Hematopoietic multipotent progenitor cell treated with erythropoietin and hydrocortisone succinate and interleukin-3 and kit ligand, for 8 days (in vitro differentiated cells): ENCODE measurements around the gene IL6.
"Not testable (repeated sequence)": the region's sequence is repeated elsewhere in the genome, so short reads cannot be mapped to it uniquely, and the experiment has no call there.

ENCODE experiments used
- DNase-seq: peaks from one replicate; pipeline ENCODE4 v3.0.0-alpha.2; 2015

Gene IL6

DNA sequence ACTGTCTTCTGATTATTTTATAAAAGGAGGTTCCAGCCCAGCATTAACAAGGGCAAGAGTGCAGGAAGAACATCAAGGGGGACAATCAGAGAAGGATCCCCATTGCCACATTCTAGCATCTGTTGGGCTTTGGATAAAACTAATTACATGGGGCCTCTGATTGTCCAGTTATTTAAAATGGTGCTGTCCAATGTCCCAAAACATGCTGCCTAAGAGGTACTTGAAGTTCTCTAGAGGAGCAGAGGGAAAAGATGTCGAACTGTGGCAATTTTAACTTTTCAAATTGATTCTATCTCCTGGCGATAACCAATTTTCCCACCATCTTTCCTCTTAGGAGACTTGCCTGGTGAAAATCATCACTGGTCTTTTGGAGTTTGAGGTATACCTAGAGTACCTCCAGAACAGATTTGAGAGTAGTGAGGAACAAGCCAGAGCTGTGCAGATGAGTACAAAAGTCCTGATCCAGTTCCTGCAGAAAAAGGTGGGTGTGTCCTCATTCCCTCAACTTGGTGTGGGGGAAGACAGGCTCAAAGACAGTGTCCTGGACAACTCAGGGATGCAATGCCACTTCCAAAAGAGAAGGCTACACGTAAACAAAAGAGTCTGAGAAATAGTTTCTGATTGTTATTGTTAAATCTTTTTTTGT is 2.3 kb downstream of the IL6 start:
- DNase-seq: no peak

DNA sequence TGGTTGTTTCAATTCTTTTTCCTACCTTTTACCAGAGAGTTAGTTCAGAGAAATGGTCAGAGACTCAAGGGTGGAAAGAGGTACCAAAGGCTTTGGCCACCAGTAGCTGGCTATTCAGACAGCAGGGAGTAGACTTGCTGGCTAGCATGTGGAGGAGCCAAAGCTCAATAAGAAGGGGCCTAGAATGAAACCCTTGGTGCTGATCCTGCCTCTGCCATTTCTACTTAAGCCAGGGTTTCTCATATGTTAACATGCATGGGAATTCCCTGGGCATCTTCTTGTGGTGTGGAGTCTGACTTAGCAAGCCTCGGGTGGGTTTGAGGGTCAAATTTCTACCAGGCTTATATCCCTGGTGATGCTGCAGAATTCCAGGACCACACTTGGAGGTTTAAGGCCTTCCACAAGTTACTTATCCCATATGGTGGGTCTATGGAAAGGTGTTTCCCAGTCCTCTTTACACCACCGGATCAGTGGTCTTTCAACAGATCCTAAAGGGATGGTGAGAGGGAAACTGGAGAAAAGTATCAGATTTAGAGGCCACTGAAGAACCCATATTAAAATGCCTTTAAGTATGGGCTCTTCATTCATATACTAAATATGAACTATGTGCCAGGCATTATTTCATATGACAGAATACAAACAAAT is 3.2 kb downstream of the IL6 start:
- no peak for DNase-seq

DNA sequence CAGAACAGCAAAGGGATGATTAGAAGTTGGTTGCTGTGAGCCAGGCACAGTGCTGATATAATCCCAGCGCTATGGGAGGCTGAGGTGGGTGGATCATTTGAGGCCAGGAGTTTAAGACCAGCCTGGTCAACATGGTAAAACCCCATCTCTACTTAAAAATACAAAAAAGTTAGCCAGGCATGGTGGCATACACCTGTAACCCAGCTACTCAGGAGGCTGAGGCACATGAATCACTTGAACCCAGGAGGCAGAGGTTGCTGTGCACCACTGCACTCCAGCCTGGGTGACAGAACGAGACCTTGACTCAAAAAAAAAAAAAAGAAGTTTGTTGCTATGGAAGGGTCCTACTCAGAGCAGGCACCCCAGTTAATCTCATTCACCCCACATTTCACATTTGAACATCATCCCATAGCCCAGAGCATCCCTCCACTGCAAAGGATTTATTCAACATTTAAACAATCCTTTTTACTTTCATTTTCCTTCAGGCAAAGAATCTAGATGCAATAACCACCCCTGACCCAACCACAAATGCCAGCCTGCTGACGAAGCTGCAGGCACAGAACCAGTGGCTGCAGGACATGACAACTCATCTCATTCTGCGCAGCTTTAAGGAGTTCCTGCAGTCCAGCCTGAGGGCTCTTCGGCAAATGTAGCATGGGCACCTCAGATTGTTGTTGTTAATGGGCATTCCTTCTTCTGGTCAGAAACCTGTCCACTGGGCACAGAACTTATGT is 4.1 kb downstream of the IL6 start:
- no peak for DNase-seq

DNA sequence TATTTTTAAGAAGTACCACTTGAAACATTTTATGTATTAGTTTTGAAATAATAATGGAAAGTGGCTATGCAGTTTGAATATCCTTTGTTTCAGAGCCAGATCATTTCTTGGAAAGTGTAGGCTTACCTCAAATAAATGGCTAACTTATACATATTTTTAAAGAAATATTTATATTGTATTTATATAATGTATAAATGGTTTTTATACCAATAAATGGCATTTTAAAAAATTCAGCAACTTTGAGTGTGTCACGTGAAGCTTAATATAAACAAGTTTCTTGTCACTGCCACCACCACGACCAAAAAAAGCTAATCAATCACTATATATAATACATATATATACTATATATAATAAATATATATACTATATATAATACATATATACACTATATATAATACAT is 4.8 kb downstream of the IL6 start:
- DNase-seq: no peak

DNA sequence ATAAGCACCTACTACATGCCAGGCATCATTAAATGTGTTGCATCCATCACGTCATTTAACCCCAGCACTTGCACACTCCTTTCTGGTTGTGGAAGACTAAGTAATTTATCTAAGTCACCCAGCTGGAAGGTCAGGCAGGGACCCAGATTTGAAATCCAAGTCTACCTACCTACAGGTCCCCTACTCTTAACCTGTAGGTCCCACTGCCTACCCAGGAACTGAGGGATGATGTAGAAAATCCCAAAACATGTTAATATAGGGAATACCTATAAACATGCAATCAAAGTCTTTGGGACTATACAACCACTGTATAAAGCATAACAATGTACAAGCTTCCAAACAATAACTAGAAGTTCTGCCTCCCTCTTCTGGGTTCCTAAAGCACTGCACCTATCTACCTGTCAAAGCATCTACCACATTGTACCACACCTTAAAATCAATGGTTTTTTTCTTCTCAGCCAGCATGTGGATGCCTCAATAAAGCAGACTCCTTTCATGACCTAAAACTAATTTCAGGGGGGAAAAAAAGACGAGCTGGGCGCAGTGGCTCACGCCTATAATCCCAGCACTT is 5.6 kb downstream of the IL6 start:
- no peak for DNase-seq

DNA sequence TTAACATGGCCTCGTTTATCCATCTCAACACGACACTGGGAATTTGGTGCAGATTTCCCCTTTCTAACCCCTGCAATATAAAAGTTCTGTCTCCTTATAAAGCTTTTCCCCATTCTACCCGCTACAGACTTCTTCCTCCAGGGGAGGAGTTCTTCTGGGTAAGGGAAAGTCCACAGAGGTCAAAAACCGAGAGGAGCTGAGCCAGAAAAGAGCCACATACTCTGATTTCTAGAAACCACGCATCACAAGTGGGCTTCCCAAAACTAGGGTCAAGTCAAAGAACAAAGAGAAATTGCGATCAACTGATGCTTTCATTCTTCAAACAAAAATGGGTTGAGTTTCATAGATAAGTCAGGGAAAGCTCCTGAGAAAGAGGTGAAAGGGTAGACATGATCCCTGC is 6.8 kb downstream of the IL6 start:
- DNase-seq: no peak

DNA sequence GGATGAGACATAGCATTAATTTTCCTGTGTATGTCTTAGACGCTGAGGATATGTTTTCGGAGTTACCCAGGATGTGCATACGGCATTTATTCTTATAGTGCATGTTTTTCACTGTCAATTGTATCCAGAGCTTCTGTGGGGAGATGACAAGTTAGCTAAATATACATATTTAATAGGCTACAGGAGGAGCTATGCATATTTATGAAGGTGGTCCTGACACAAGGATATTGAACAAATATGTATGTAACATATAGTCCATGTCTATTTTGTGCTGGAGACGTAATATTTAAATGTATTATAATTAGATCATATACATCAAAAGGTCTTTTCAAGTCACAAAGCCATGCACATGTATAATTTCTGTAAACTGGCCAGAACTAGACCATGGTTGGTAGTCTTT is 16.0 kb downstream of the IL6 start:
- no peak for DNase-seq

DNA sequence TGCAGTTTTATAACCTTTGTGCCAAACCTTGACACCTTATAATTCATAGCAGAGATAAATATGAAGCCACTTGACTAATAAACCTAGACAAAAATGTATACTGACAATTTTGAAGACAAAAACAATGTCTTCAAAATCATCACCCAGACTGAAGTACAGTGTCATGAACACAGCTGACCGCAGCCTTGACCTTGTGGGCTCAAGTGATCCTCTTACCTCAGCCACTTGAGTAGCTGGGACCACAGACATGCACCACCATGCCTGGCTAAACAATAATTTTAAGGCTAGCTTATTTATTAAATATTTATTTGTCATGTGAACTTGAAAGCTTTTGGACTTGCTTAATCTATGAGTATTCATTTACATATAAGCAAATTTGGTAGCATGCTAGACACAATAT is 24.3 kb downstream of the IL6 start:
- DNase-seq: no peak

DNA sequence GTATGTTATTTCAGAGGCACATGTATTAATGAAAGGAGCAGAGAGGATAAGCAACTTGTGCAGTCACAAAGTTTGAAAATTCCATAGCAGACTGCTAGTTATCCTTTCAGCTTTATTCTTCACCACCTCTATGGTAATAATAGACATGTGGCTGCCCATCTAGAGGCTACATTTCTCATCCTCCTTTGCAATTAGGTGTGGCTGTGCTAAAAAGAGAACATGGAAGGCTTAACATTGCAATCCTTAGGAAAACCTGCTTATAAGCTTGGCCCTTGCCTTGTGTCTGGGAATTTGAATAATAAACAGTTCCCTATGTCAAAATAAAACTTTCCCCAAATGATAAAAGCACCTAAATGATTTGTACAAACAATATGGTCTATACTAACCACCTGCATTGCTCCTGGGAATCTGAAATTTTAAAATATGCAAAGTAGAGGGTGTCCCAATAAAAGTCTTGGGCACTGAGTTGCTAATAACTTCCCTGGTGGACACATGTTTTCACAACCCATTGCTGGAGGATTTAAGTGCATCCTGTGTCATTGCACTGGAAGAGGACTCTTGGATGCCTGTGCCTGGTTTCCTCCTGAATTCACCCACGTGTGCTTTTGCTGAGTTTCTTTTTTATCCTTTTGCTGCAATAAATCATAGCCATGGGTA is 30.5 kb downstream of the IL6 start:
- DNase-seq: no peak

DNA sequence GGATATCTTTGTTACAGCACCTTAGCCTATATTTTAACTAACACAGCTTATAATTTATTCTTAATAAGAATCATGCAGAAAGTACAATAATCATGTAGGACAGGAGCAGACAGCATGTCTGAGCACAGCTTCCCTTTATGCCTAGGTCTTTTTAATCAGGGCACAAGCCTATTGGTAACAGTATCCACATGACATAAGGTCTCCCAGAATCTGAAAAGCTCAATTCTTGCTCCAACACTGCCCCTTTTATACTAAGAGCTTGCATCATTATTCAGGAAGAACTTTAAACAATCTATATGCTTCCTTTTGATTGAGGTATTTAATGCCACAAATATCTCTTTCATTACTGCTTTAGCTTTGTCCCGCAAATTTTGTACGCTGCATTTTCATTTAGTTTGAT is 31.6 kb downstream of the IL6 start:
- no peak for DNase-seq

GRCh38 chr7:22759721-22760120 is 32.7 kb downstream of the IL6 start:
- DNase-seq: no peak

DNA sequence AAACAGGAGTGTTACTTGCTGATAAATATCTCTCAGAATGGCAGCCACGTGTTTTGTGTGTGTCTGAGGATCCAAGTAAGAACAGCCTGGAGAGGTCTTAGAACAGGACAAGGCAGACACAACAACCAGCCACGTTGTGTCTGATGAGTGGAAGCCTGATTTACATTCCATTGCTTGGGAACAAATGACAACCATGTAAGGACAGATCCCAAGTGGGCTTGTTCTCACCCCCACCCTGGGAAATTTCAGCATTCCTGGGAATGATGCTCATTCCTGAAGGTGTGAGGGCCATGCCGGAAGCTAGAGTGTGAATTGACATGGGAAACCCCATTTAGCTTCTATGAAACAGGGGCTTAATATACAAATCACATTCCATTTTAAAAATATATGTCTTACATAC is 35.9 kb downstream of the IL6 start:
- DNase-seq: no peak

DNA sequence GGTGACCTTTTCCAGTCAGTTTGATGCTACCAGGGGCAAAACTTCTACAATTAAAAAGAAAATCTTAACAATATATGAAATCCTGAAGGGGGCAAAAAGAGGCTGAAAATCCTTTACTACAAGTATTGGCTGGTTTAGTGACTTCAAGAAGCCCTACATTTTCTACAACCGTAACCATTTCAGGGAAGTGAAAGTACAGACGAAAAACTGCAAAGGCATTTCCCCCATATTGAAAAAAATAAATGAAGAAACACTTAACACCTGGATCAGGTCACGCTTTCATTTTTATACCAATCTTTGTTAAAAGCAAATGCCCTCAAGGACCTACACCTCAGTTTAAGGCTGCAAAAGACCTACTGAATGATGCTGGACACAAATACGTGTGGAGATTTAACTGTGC is 38.6 kb downstream of the IL6 start:
- no peak for DNase-seq

DNA sequence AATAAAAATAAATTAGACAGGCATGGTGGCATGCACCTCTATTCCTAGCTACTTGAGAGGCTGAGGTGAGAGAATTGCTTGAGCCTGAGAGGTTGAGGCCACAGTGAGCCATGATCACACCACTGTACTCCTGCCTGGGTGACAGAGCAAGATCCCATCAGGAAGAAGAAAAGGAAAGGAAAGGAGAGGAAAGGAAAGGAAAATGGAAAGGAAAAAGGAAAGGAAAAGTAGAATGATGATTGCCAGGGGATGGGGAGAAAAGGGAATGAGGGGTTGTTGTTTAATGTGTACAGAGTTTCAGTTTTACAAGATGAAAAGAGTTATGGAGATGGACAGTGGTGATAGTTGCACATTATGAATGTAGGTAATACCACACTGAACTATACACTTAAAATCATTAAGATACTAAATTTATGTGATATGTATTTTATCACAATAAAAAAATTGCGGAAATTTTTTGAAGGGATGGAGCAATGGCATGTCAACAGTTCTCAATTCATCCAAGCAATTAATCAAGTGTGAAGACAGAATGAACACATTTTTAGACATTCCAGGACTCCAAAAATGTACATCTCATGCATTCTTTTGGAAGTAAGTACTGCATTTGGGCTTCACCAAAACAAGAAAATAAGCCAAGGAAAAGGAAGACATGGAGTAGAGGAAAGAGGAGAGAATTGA is 44.3 kb downstream of the IL6 start:
- no peak for DNase-seq

- DNase-seq: no peak
Measured at GRCh38 chr7:22771872-22772228, 44.9 kb downstream of the IL6 start.

GRCh38 chr7:22772885-22773284 is 45.9 kb downstream of the IL6 start:
- DNase-seq: no peak

- no peak for DNase-seq
Measured at GRCh38 chr7:22776964-22777363, 50.0 kb downstream of the IL6 start.

- DNase-seq: not testable (repeated sequence)
Measured at GRCh38 chr7:22779730-22780323, 52.8 kb downstream of the IL6 start.

DNA sequence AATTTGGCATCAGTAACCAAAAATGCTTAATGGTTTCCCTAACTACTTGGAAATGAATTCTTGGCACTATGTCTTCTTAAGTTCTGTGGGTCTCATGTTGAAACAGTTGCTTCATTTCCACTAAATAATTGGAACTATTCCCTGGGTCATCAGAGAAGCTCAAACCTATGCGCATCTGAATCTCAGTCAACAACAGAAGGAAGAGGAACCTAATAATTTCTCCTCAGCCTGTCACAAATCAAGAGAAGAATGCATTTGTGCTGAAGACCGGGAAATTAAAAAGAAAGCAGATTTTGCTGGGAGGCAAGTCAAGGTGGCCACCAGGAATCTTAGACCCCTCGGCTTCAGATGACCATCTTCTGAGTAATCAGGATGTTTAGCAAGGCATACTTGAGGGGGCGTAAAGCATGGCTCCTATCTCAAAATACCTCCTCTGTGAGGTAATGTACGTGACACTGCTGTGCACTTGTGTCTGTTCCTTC is 54.3 kb downstream of the IL6 start:
- DNase-seq: no peak
